ENCODE results near the gene EML1. TPM values are rescaled to one million over a fixed set of nuclear protein-coding genes. Genes with fewer than 3 reads are reported as not detected.

The EML1 gene
- total RNA-seq, 6 experiments from 2014 or later = 3.3 to 6.8 (median 4.5) TPM

DNA sequence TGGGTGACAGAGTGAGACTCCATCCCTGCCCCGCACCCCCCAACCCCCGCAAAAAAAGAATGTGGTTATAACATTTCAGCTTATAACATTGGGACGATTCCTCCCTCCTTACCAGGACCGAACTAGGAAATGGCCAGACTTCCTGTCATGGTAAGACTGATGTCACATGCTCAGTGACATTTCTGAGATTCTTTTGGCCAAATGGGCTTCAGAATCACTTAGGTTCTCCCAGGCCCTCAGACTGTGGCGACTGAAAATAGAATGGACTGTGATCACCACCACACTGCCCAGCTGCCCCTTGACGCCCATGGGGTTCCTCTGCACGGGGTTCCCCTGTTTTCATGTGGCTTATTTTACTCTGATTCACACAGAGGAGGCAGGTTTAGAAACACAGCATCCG is 157.0 kb downstream of the EML1 start:
- DNase-seq = no peak
- Histone ChIP-seq H3K4me1 (peaks cover 0 to 40% (median 16%) of the 10 kb centered on the region in 4 donors), H3K9me3 (no peaks in the 10 kb centered on the region), H3K27me3 (no peaks in the 10 kb centered on the region), H3K27ac (no peak overlapping the region), H3K4me3 (no peak overlapping the region), H3K36me3 (no peaks in the 10 kb centered on the region)
- intact Hi-C loops (cut with DNase I) = no loop called here
- WGBS (ENCODE audit: insufficient coverage, low coverage, low lambda C conversion rate, missing lambda C conversion rate) = 77% methylated on average over 2 of the region's 8 CpGs
- no peak for TF ChIP-seq POLR2A (IDR thresholded peaks at IDR 0.05)
- TF ChIP-seq, protein P1, sequence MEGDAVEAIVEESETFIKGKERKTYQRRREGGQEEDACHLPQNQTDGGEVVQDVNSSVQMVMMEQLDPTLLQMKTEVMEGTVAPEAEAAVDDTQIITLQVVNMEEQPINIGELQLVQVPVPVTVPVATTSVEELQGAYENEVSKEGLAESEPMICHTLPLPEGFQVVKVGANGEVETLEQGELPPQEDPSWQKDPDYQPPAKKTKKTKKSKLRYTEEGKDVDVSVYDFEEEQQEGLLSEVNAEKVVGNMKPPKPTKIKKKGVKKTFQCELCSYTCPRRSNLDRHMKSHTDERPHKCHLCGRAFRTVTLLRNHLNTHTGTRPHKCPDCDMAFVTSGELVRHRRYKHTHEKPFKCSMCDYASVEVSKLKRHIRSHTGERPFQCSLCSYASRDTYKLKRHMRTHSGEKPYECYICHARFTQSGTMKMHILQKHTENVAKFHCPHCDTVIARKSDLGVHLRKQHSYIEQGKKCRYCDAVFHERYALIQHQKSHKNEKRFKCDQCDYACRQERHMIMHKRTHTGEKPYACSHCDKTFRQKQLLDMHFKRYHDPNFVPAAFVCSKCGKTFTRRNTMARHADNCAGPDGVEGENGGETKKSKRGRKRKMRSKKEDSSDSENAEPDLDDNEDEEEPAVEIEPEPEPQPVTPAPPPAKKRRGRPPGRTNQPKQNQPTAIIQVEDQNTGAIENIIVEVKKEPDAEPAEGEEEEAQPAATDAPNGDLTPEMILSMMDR (IDR thresholded peaks at IDR 0.05) = no peak
- ATAC-seq = no peak

DNA sequence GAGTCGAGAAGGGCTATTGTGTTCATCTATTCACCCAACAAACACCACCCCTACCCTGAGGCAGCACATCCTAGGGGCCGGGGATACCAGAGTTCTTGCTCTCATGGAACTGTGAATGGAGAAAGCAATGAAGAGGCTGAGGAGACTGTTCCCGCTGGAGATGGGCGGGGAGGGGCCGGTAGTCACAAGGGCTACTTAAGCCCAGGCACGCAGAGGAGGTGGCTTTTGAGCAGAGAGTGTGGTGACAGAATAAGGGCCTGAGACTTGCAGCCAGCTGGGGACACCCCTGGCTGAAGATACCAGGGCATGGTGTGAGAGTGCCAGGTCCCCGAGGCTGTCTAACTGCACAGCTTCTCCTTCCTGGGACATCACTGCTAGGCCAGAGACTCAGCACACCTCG is 157.9 kb downstream of the EML1 start:
- H3K36me3 ChIP-seq = no peaks in the 10 kb centered on the region
- H3K9me3 ChIP-seq = no peaks in the 10 kb centered on the region
- DNase-seq (no peak), ATAC-seq (no peak)
- WGBS (ENCODE audit: insufficient coverage, low coverage, low lambda C conversion rate, missing lambda C conversion rate) = 20% methylated on average over 1 of the region's 8 CpGs
- no peak overlapping the region for H3K27ac ChIP-seq
- intact Hi-C loops (cut with DNase I) = no loop called here
- H3K27me3 ChIP-seq = no peaks in the 10 kb centered on the region
- TF ChIP-seq, protein P1 (IDR thresholded peaks at IDR 0.05) = no peak
- H3K4me1 ChIP-seq = peaks cover 0 to 31% (median 14%) of the 10 kb centered on the region in 4 donors
- no peak overlapping the region for H3K4me3 ChIP-seq

DNA sequence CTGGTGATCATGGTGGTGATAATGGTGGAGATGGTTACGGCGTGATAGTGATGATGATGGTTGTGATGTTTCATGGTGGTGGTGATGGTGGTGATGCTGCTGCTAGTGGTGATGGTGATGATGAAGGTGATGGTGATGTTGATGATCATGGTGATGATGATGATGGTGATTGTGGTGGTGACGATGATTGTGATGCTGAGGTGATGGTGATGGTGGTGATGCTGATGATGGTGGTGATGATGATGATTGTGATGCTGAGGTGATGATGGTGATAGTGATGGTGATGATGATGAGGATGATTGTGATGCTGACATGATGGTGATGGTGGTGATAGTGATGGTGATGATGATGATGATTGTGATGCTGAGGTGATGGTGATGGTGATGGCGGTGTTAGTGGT is 158.8 kb downstream of the EML1 start:
- no peak for ATAC-seq
- intact Hi-C loops (cut with DNase I) = no loop called here
- DNase-seq = no peak
- no peak overlapping the region for H3K4me3 ChIP-seq
- H3K4me1 ChIP-seq = peaks cover 0 to 21% (median 9%) of the 10 kb centered on the region in 4 donors
- no peaks in the 10 kb centered on the region for H3K27me3 ChIP-seq
- no peaks in the 10 kb centered on the region for H3K36me3 ChIP-seq
- 97% methylated on average over 4 of the region's 4 CpGs for WGBS (ENCODE audit: insufficient coverage, low coverage, low lambda C conversion rate, missing lambda C conversion rate)
- H3K9me3 ChIP-seq = no peaks in the 10 kb centered on the region
- TF ChIP-seq POLR2A (IDR thresholded peaks at IDR 0.05) = no peak
- TF ChIP-seq, protein P1 (IDR thresholded peaks at IDR 0.05) = no peak
- no peak overlapping the region for H3K27ac ChIP-seq

DNA sequence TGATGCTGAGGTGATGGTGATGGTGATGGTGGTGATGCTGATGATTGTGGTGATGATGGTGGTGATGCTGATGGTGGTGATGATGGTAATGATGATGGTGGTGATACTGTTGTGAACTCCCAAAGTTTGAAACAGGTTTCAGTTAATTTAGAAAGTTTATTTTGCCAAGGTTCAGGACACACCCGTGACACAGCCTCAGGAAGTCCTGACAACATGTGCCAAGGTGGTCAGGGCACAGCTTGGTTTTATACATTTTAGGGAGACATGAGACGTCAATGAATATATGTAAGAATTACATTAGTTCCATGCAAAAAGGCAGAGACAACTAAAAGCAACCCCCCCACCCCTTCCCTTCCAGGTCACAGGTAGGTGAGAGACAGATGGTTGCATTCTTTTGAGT is 159.2 kb downstream of the EML1 start:
- 45% methylated on average over 2 of the region's 2 CpGs for WGBS (ENCODE audit: insufficient coverage, low coverage, low lambda C conversion rate, missing lambda C conversion rate)
- Histone ChIP-seq H3K9me3 (no peaks in the 10 kb centered on the region), H3K4me1 (peaks cover 0 to 17% (median 7%) of the 10 kb centered on the region in 4 donors), H3K27me3 (no peaks in the 10 kb centered on the region), H3K36me3 (no peaks in the 10 kb centered on the region), H3K4me3 (no peak overlapping the region), H3K27ac (no peak overlapping the region)
- DNase-seq = no peak
- no peak for TF ChIP-seq POLR2A (IDR thresholded peaks at IDR 0.05)
- intact Hi-C loops (cut with DNase I) = no loop called here
- no peak for ATAC-seq

DNA sequence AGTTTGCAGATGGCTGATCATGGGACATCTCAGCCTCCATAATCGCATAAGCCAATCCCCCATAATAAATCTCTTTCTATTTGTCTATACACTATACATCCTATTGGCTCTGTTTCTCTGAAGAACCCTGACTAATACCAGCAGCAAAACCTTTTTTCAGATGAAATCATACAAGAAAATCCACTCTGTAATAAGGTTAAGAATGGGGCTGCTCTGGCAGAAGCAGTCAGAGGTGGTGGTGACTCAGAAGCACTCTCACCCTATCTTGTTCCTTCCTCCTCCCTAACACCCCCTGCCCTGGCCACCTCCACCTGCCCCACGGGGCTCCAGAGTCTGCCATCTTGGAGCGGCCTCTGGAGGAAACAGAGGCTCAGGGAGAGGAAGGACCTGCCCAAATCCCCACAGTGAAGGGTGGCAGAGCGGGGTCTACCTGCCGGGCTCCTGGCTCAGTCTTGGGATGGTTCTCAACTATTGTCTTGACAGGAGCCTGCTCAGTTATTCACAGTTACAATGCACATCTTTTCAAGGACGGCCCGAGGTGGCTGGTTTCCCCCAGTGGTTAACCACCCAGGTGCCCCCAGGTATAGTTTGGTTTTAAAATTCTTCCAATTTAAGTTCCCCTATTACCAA is 162.7 kb downstream of the EML1 start:
- Histone ChIP-seq H3K4me3 (no peak overlapping the region), H3K27me3 (no peaks in the 10 kb centered on the region), H3K4me1 (no peaks in the 10 kb centered on the region), H3K27ac (no peak overlapping the region), H3K36me3 (no peaks in the 10 kb centered on the region), H3K9me3 (no peaks in the 10 kb centered on the region)
- ATAC-seq = no peak
- WGBS (ENCODE audit: insufficient coverage, low coverage, low lambda C conversion rate, missing lambda C conversion rate) = 91% methylated on average over 5 of the region's 7 CpGs
- no peak for TF ChIP-seq POLR2A (IDR thresholded peaks at IDR 0.05)
- TF ChIP-seq, protein P1 (IDR thresholded peaks at IDR 0.05) = no peak
- DNase-seq = no peak
- intact Hi-C loops (cut with DNase I) = no loop called here

Measured in right lobe of liver (tissue), 6 donors.